Astrocyte of the spinal cord (primary cell): ENCODE measurements around the gene CD274.

Experiments
- DNase-seq: peaks from one replicate; pipeline ENCODE4 v3.0.0; 2011; ENCODE audit warnings: low read depth, low spot score
- H3K4me3 ChIP-seq: 2 replicates; pipeline ENCODE4 v1.5.1; 2011; ENCODE audit warnings: low read depth, mild to moderate bottlenecking, low read length, moderate library complexity
- CTCF ChIP-seq: IDR thresholded peaks from 2 replicates; pipeline ENCODE4 v1.5.1; 2012; ENCODE audit warnings: low read depth, mild to moderate bottlenecking, low read length, inconsistent platforms
- in situ Hi-C: cut with HindIII; loops from 2 replicates; pipeline ENCODE4 v1.10.0; 2017; ENCODE audit warnings: low sequenced_read_pairs

The CD274 gene

GRCh38 chr9:5421163-5421562 is 29.2 kb upstream of the CD274 start:
- no peak for TF ChIP-seq CTCF
- in situ Hi-C loops: no loop called here
- no peak for DNase-seq
- H3K4me3 ChIP-seq: no peak overlapping the region

DNA sequence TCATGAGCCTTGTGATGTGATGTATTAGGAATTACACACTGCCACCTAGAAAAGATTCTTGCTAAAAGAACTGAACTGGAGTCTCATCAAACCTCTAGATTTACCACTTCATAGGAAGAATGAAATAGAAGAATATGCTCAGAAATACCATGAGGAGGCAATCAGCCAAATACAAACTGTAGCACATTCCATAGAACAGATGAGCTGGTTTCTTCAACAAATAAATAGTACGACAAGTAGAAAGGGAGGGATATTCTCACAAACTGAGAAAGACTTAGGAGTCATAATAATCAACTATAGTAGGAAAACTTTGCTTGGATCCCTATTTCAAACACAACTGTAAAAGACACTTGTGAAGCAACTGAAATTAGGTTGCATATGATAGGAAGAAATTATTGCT is 28.1 kb upstream of the CD274 start:
- TF ChIP-seq CTCF: no peak
- DNase-seq: no peak
- in situ Hi-C loops: no loop called here
- H3K4me3 ChIP-seq: no peak overlapping the region

GRCh38 chr9:5425006-5425628 is 25.2 kb upstream of the CD274 start:
- peak; percentile 37 for DNase-seq
- TF ChIP-seq CTCF: peak; percentile 17
- H3K4me3 ChIP-seq: no peak overlapping the region
- in situ Hi-C loops: no loop called here

- no peak overlapping the region for H3K4me3 ChIP-seq
- in situ Hi-C loops: no loop called here
These were observed 23.3 kb upstream of the CD274 start for GRCh38 chr9:5427005-5427404.

DNA sequence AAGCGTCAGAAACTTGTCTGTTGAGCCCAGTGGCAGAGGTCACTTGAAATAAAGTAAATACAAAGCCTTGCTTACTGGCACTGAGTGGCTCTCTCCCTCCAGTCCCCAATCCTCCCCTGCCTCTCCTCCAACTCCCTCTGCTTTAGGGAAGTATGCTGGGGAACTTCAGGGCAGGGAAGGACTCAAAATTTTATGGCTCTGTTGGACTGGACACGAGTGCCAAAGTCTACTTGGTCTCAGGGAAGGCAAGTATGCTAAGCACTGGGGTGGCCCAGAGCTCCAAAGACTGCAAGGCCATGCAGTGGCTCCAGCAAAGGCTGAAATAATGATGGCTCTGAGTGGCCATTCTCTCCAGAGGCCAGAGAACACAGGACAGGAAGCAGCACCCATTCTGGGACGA is 22.2 kb upstream of the CD274 start:
- no peak for DNase-seq
- H3K4me3 ChIP-seq: no peak overlapping the region
- in situ Hi-C loops: no loop called here
- TF ChIP-seq CTCF: no peak

More at GRCh38 chr9:5427005-5427404, 23.3 kb upstream of the CD274 start:
- DNase-seq: no peak
- TF ChIP-seq CTCF: no peak

DNA sequence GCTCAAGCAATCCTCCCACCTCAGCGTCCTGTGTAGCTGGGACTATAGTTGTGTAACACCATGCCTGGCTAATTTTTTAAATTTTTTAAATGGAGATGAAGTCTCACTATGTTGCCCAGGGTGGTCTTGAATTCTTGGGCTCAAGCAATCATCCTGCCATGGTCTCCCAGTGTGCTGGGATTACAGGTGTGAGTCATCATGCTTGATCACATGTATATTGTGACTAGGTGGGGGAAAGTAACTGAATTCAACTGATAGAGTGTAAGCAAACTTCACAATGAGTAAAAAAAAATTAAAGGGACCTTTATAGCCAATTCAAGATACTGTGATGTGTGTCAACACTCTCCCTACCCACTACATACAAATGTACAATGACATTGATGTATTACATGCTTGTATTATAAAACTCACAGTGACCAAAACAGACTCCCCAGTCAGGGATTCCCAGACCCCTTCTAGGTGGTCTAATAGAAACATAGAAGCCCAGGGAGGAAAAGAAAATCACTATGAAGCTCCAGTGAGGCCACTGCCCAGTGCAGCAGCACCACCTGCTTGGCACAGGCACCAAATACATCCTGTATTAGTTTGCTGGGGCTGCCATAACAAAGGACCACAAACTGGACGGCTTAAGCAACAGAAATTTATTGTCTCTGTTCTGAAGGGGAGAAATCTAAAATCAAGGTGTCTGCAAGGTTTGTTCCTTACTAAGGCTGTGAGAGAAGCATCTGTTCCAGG is 21.4 kb upstream of the CD274 start:
- H3K4me3 ChIP-seq: no peak overlapping the region
- in situ Hi-C loops: no loop called here
- DNase-seq: no peak
- TF ChIP-seq CTCF: no peak
